B cell (primary cell): ENCODE measurements around the gene SLC15A3. TPM values are rescaled to one million over a fixed set of nuclear protein-coding genes. Genes with fewer than 3 reads are reported as not detected.
A peak's percentile ranks its signal among the peaks of the same experiment; 100 is the strongest.

Experiments used
- ATAC-seq: fragments of 200-7000 bp; cut with Tn5 transposase; one replicate; pipeline ENCODE4 v1.10.0; 2021; ENCODE audit warnings: low read depth, mild to moderate bottlenecking, moderate number of reproducible peaks, moderate library complexity
- CTCF ChIA-PET: fragments of 350-600 bp; sonication (Branson Sonifier 250); formaldehyde crosslinking; loops from one replicate; lab custom pipeline; 2021; ENCODE audit warnings: antibody characterized with exemption, inconsistent platforms; lab: Charles Lee
- POLR2A ChIA-PET: fragments of 350-600 bp; sonication (Branson Sonifier 250); formaldehyde crosslinking; loops from one replicate; lab custom pipeline; 2021; ENCODE audit warnings: antibody characterized with exemption; lab: Charles Lee
- DNase-seq: peaks from one replicate; pipeline ENCODE4 v3.0.0; 2013
- H2AFZ ChIP-seq: 2 replicates; pipeline ENCODE4 v1.6.1; 2012; ENCODE audit warnings: mild to moderate bottlenecking, low read depth, low read length; ENCODE audit not compliant: insufficient read depth, poor library complexity, severe bottlenecking
- H3K27ac ChIP-seq, 2 donors: 1 replicate in 1 of 2; 2 replicates in 1 of 2; pipeline ENCODE4 v1.5.1; 2012 to 2013; ENCODE audit warnings: low read length in 2 of 2, mild to moderate bottlenecking in 2 of 2, moderate library complexity in 1 of 2
- H3K27me3 ChIP-seq, 4 experiments: fragments of 200-600 bp in 1 of 4; sonication (generic) in 1 of 4; replicated peaks in 1 of 4; 1 replicate in 2 of 4; 2 replicates in 2 of 4; pipeline versions ENCODE4 v1.6.1 to v1.7.0; 2013 to 2016; ENCODE audit warnings: low read length in 3 of 4, mild to moderate bottlenecking in 2 of 4, mixed read lengths in 1 of 4, moderate library complexity in 1 of 4; ENCODE audit not compliant: insufficient read depth in 4 of 4, control insufficient read depth in 3 of 4; ENCODE audit errors: control extremely low read depth in 1 of 4
- H3K36me3 ChIP-seq, 2 experiments: replicated peaks in 1 of 2; 1 replicate in 1 of 2; 2 replicates in 1 of 2; pipeline versions ENCODE4 v1.6.1 to v1.7.1; 2013; ENCODE audit warnings: low read length in 1 of 2; ENCODE audit not compliant: insufficient read depth in 2 of 2, control insufficient read depth in 1 of 2; ENCODE audit errors: control extremely low read depth in 1 of 2, extremely low read depth in 1 of 2
- H3K4me1 ChIP-seq, 2 donors: fragments of 200-600 bp in 1 of 2; sonication (generic) in 1 of 2; 1 replicate in 1 of 2; 2 replicates in 1 of 2; pipeline versions ENCODE4 v1.5.1 to v1.6.1; 2013 to 2017; ENCODE audit warnings: low read length in 2 of 2; ENCODE audit not compliant: control insufficient read depth in 2 of 2, insufficient read depth in 2 of 2
- H3K4me2 ChIP-seq: replicated peaks from 2 replicates; pipeline ENCODE3; 2012; ENCODE audit warnings: mild to moderate bottlenecking, low read depth, low read length; ENCODE audit not compliant: poor library complexity, severe bottlenecking
- H3K4me3 ChIP-seq, 5 experiments: fragments of 200-600 bp in 1 of 5; sonication (generic) in 1 of 5; 1 replicate in 3 of 5; 2 replicates in 2 of 5; pipeline versions ENCODE4 v1.5.1 to v1.7.0; 2011 to 2016; ENCODE audit warnings: low read length in 4 of 5, mild to moderate bottlenecking in 4 of 5, low read depth in 2 of 5, control low read depth in 1 of 5, moderate library complexity in 1 of 5; ENCODE audit not compliant: insufficient read depth in 1 of 5; ENCODE audit errors: control extremely low read depth in 1 of 5, extremely low read depth in 1 of 5
- H3K79me2 ChIP-seq: fragments of 200-600 bp; sonication (generic); one replicate; pipeline ENCODE4 v1.6.0; 2016; ENCODE audit warnings: low read length; ENCODE audit not compliant: control insufficient read depth, insufficient read depth
- H3K9ac ChIP-seq: fragments of 200-600 bp; sonication (generic); 2 replicates; pipeline ENCODE4 v1.6.1; 2017; ENCODE audit warnings: mild to moderate bottlenecking, low read length, moderate library complexity
- H3K9me3 ChIP-seq, 3 donors: one replicate each; pipeline versions ENCODE4 v1.6.1 to v1.7.1; 2013; ENCODE audit warnings: low read length in 2 of 3; ENCODE audit not compliant: control insufficient read depth in 2 of 3, insufficient read depth in 1 of 3; ENCODE audit errors: control extremely low read depth in 1 of 3
- H4K20me1 ChIP-seq: 2 replicates; pipeline ENCODE4 v1.6.0; 2012; ENCODE audit warnings: mild to moderate bottlenecking, low read length; ENCODE audit not compliant: insufficient read depth, control insufficient read depth, poor library complexity, severe bottlenecking
- H3K27ac Mint-ChIP-seq: one replicate; pipeline ENCODE4 v1.8.0; 2021; ENCODE audit warnings: mixed read lengths
- H3K27me3 Mint-ChIP-seq: one replicate; pipeline ENCODE4 v1.8.0; 2021; ENCODE audit warnings: mixed read lengths
- H3K4me1 Mint-ChIP-seq: one replicate; pipeline ENCODE4 v1.8.0; 2021; ENCODE audit warnings: mixed read lengths
- H3K4me3 Mint-ChIP-seq: one replicate; pipeline ENCODE4 v1.8.0; 2021; ENCODE audit warnings: mixed read lengths
- H3K9me3 Mint-ChIP-seq: one replicate; pipeline ENCODE4 v1.8.0; 2022; ENCODE audit warnings: mixed read lengths; ENCODE audit not compliant: insufficient read depth
- CTCF ChIP-seq: fragments of 200-600 bp; IDR thresholded peaks from one replicate; pipeline ENCODE4 v1.8.0; 2022; ENCODE audit warnings: antibody characterized with exemption, mild to moderate bottlenecking
- EZH2 ChIP-seq: IDR thresholded peaks from 2 replicates; pipeline ENCODE4 v1.6.1; 2012; ENCODE audit warnings: borderline replicate concordance, low read depth, mild to moderate bottlenecking, moderate library complexity, low read length; ENCODE audit not compliant: insufficient read depth, poor library complexity, severe bottlenecking
- WGBS: methylation state at CpG from one replicate; pipeline ENCODE4 v1.1.5; 2013; ENCODE audit warnings: missing lambda C conversion rate; ENCODE audit not compliant: insufficient coverage; 5-methylcytosine and 5-hydroxymethylcytosine counted together
- intact Hi-C: fragments of 100-400 bp; cut with micrococcal nuclease; formaldehyde crosslinking; loops from one replicate; pipeline ENCODE4 v1.10.0; 2022
- polyA plus RNA-seq: library from polyadenylated mRNA; depleted of rRNA; stranded (reverse); fragments of >200 nt; gene quantifications from 2 replicates; pipeline ENCODE4 v1.2.3, GENCODE V29; 2012
- total RNA-seq, 2 donors: library from RNA; stranded (reverse); fragments of 120-200 nt in 1 of 2; gene quantifications; 1 replicate in 1 of 2; 2 replicates in 1 of 2; pipeline versions ENCODE4 v1.2.3 to v1.2.4, GENCODE V29; 2013 to 2022

Gene SLC15A3
- total and polyA plus RNA-seq, 2 donors (not counting 1 experiment from before 2014, with no cell fraction given): 61.5 to 91.4 TPM

- Histone ChIP-seq H3K4me1 (peaks cover 36 to 41% of the 10 kb centered on the region in 2 donors), H3K9ac (no peak overlapping the region), H3K79me2 (peaks cover 82% of the 10 kb centered on the region), H3K27ac (peak overlapping the region in 1 of 2 donors; percentile 64), H3K36me3 (peaks cover 7 to 43% of the 10 kb centered on the region in 2 experiments), H4K20me1 (peaks cover 63% of the 10 kb centered on the region), H2AFZ (no peak overlapping the region), H3K9me3 (no peaks in the 10 kb centered on the region), H3K27me3 (no peaks in the 10 kb centered on the region), H3K4me2 (peak overlapping the region; percentile 40), H3K4me3 (no peak overlapping the region)
- peaks cover 65% of the 10 kb centered on the region for H3K4me1 Mint-ChIP-seq
- H3K27me3 Mint-ChIP-seq: no peaks in the 10 kb centered on the region
- DNase-seq: no peak
- ATAC-seq: no peak
- no peaks in the 10 kb centered on the region for H3K9me3 Mint-ChIP-seq
- TF ChIP-seq EZH2: no peak
- peak overlapping the region; percentile 53 for H3K4me3 Mint-ChIP-seq
- ChIA-PET POLR2A (interaction anchor here (0.6 kb wide), 1 partner anchor 82 kb away, joined by 5 read pairs; no protein-coding TSS in a partner anchor), CTCF (interaction anchor here (0.6 to 1.6 kb wide), 4 partner anchors 22 to 161 kb away, joined by 3 to 10 read pairs (median 3); no protein-coding TSS in a partner anchor)
- 100% methylated on average over 2 of the region's 5 CpGs for WGBS
- intact Hi-C loops: no loop called here
- H3K27ac Mint-ChIP-seq: peak overlapping the region; percentile 51
These were observed 3.7 kb downstream of the SLC15A3 start for GRCh38 chr11:60948250-60948649.

GRCh38 chr11:60947700-60948099, 4.3 kb downstream of the SLC15A3 start:
- DNase-seq: no peak
- peaks cover 34 to 41% of the 10 kb centered on the region in 2 donors for H3K4me1 ChIP-seq
- H3K4me3 ChIP-seq: no peak overlapping the region
- ChIA-PET POLR2A (interaction anchor here (0.6 kb wide), 1 partner anchor 82 kb away, joined by 5 read pairs; no protein-coding TSS in a partner anchor), CTCF (interaction anchor here (0.6 to 1.6 kb wide), 4 partner anchors 23 to 162 kb away, joined by 3 to 10 read pairs (median 3); no protein-coding TSS in a partner anchor)
- H3K9me3 ChIP-seq: no peaks in the 10 kb centered on the region
- intact Hi-C loops: no loop called here
- H3K27ac Mint-ChIP-seq: no peak overlapping the region
- H3K27ac ChIP-seq: no peak overlapping the region
- no peak for TF ChIP-seq EZH2
- no peak for TF ChIP-seq CTCF
- no peaks in the 10 kb centered on the region for H3K27me3 Mint-ChIP-seq
- no peak overlapping the region for H3K4me3 Mint-ChIP-seq
- peaks cover 65% of the 10 kb centered on the region for H3K4me1 Mint-ChIP-seq
- no peak overlapping the region for H3K9ac ChIP-seq
- H3K27me3 ChIP-seq: no peaks in the 10 kb centered on the region
- no peaks in the 10 kb centered on the region for H3K9me3 Mint-ChIP-seq
- WGBS: no CpG with 5 or more reads among the region's 2 CpGs
- peaks cover 7 to 49% of the 10 kb centered on the region in 2 experiments for H3K36me3 ChIP-seq
- peaks cover 81% of the 10 kb centered on the region for H3K79me2 ChIP-seq
- H2AFZ ChIP-seq: no peak overlapping the region
- no peak overlapping the region for H3K4me2 ChIP-seq
- ATAC-seq: no peak
- peaks cover 69% of the 10 kb centered on the region for H4K20me1 ChIP-seq
